ENCODE results near the gene SNX30. TPM values are rescaled to one million over a fixed set of nuclear protein-coding genes. Genes with fewer than 3 reads are reported as not detected.

The SNX30 gene
- total and polyA plus RNA-seq, 2 experiments from 2014 or later: 6.4 to 29.1 TPM

GRCh38 chr9:112796485-112796884 is 45.9 kb downstream of the SNX30 start:
- no peaks in the 10 kb centered on the region for H3K4me1 ChIP-seq (ENCODE audit: insufficient read depth)
- no peak overlapping the region for H3K27ac ChIP-seq

GRCh38 chr9:112809351-112809848 is 58.8 kb downstream of the SNX30 start:
- Histone ChIP-seq H3K4me2 (no peak overlapping the region), H3K27me3 (no peaks in the 10 kb centered on the region), H3K36me3 (replicated peaks; ENCODE audit: insufficient read depth, low read depth) (no peaks in the 10 kb centered on the region), H3K9me3 (ENCODE audit: low read depth) (no peaks in the 10 kb centered on the region), H3K4me3 (no peak overlapping the region), H4K20me1 (ENCODE audit: insufficient read depth, poor library complexity, severe bottlenecking) (no peaks in the 10 kb centered on the region), H2AFZ (no peak overlapping the region), H3K9me2 (replicated peaks; ENCODE audit: insufficient read depth) (no peaks in the 10 kb centered on the region), H3K79me2 (peaks cover 10% of the 10 kb centered on the region), H3K27ac (no peak overlapping the region), H3K4me1 (ENCODE audit: insufficient read depth) (no peaks in the 10 kb centered on the region)
- TF ChIP-seq EZH2 (IDR thresholded peaks at IDR 0.05; ENCODE audit: borderline replicate concordance) (no peak), EZH2phosphoT487 (IDR thresholded peaks at IDR 0.05; ENCODE audit: low read depth, severe bottlenecking, unreplicated experiment) (no peak), CTCF (IDR thresholded peaks at IDR 0.05; ENCODE audit: poor library complexity) (no peak)
- no peak for DNase-seq (ENCODE audit: low spot score)
- WGBS (ENCODE audit: low lambda C conversion rate, missing lambda C conversion rate): 97% methylated on average over 7 of the region's 7 CpGs

More at GRCh38 chr9:112796485-112796884, 45.9 kb downstream of the SNX30 start:
- Histone ChIP-seq H3K9me2 (replicated peaks; ENCODE audit: insufficient read depth) (no peaks in the 10 kb centered on the region), H3K4me3 (no peak overlapping the region), H3K4me2 (no peak overlapping the region), H3K36me3 (replicated peaks; ENCODE audit: insufficient read depth, low read depth) (no peaks in the 10 kb centered on the region), H4K20me1 (ENCODE audit: insufficient read depth, poor library complexity, severe bottlenecking) (peaks cover 4% of the 10 kb centered on the region), H3K27me3 (no peaks in the 10 kb centered on the region), H3K9me3 (ENCODE audit: low read depth) (no peaks in the 10 kb centered on the region), H3K79me2 (peaks cover 44% of the 10 kb centered on the region), H2AFZ (no peak overlapping the region)
- no peak for DNase-seq (ENCODE audit: low spot score)
- TF ChIP-seq EZH2phosphoT487 (IDR thresholded peaks at IDR 0.05; ENCODE audit: low read depth, severe bottlenecking, unreplicated experiment) (no peak), EZH2 (IDR thresholded peaks at IDR 0.05; ENCODE audit: borderline replicate concordance) (no peak), CTCF (IDR thresholded peaks at IDR 0.05; ENCODE audit: poor library complexity) (no peak)
- 93% methylated on average over 8 of the region's 8 CpGs for WGBS (ENCODE audit: low lambda C conversion rate, missing lambda C conversion rate)

GRCh38 chr9:112809906-112810305 is 59.3 kb downstream of the SNX30 start:
- Histone ChIP-seq H3K36me3 (replicated peaks; ENCODE audit: insufficient read depth, low read depth) (no peaks in the 10 kb centered on the region), H3K9me3 (ENCODE audit: low read depth) (no peaks in the 10 kb centered on the region), H3K27me3 (no peaks in the 10 kb centered on the region), H3K27ac (no peak overlapping the region), H4K20me1 (ENCODE audit: insufficient read depth, poor library complexity, severe bottlenecking) (no peaks in the 10 kb centered on the region), H3K4me1 (ENCODE audit: insufficient read depth) (no peaks in the 10 kb centered on the region), H3K4me2 (no peak overlapping the region), H3K9me2 (replicated peaks; ENCODE audit: insufficient read depth) (no peaks in the 10 kb centered on the region), H3K4me3 (no peak overlapping the region), H3K79me2 (peaks cover 10% of the 10 kb centered on the region), H2AFZ (no peak overlapping the region)
- WGBS (ENCODE audit: low lambda C conversion rate, missing lambda C conversion rate): 78% methylated on average over 6 of the region's 6 CpGs
- no peak for DNase-seq (ENCODE audit: low spot score)
- TF ChIP-seq EZH2 (IDR thresholded peaks at IDR 0.05; ENCODE audit: borderline replicate concordance) (no peak), EZH2phosphoT487 (IDR thresholded peaks at IDR 0.05; ENCODE audit: low read depth, severe bottlenecking, unreplicated experiment) (no peak), CTCF (IDR thresholded peaks at IDR 0.05; ENCODE audit: poor library complexity) (no peak)

Measured in hepatocyte (in vitro differentiated cells).